ENCODE measurements around the gene VWA8.

The VWA8 gene

GRCh38 chr13:41597348-41598041, 363.4 kb downstream of the VWA8 start:
- DNase-seq (ENCODE audit: low read depth): no peak
- no peak overlapping the region for H3K4me3 ChIP-seq (ENCODE audit: low read depth, low read length)
- TF ChIP-seq CTCF (IDR thresholded peaks at IDR 0.05; ENCODE audit: low read depth, low read length): no peak
- TF ChIP-seq POLR2A (IDR thresholded peaks at IDR 0.05; ENCODE audit: extremely low read depth, insufficient read length): no peak
- no peak for TF ChIP-seq MAX (IDR thresholded peaks at IDR 0.05; ENCODE audit: low read depth, low read length)
- TF ChIP-seq MYC (IDR thresholded peaks at IDR 0.05; ENCODE audit: low read depth, low read length): no peak

GRCh38 chr13:41596190-41596589, 364.7 kb downstream of the VWA8 start:
- no peak for DNase-seq (ENCODE audit: low read depth)

GRCh38 chr13:41595298-41595697, 365.6 kb downstream of the VWA8 start:
- no peak for DNase-seq (ENCODE audit: low read depth)

More at GRCh38 chr13:41596190-41596589, 364.7 kb downstream of the VWA8 start:
- no peak overlapping the region for H3K4me3 ChIP-seq (ENCODE audit: low read depth, low read length)
- TF ChIP-seq MAX (IDR thresholded peaks at IDR 0.05; ENCODE audit: low read depth, low read length) (no peak), MYC (IDR thresholded peaks at IDR 0.05; ENCODE audit: low read depth, low read length) (no peak), CTCF (IDR thresholded peaks at IDR 0.05; ENCODE audit: low read depth, low read length) (no peak), POLR2A (IDR thresholded peaks at IDR 0.05; ENCODE audit: extremely low read depth, insufficient read length) (no peak)

GRCh38 chr13:41590643-41591042, 370.3 kb downstream of the VWA8 start:
- TF ChIP-seq POLR2A (IDR thresholded peaks at IDR 0.05; ENCODE audit: extremely low read depth, insufficient read length) (no peak), MYC (IDR thresholded peaks at IDR 0.05; ENCODE audit: low read depth, low read length) (no peak), CTCF (IDR thresholded peaks at IDR 0.05; ENCODE audit: low read depth, low read length) (no peak), MAX (IDR thresholded peaks at IDR 0.05; ENCODE audit: low read depth, low read length) (no peak)
- no peak overlapping the region for H3K4me3 ChIP-seq (ENCODE audit: low read depth, low read length)
- no peak for DNase-seq (ENCODE audit: low read depth)

More at GRCh38 chr13:41595298-41595697, 365.6 kb downstream of the VWA8 start:
- no peak for TF ChIP-seq CTCF (IDR thresholded peaks at IDR 0.05; ENCODE audit: low read depth, low read length)
- no peak for TF ChIP-seq MYC (IDR thresholded peaks at IDR 0.05; ENCODE audit: low read depth, low read length)
- TF ChIP-seq MAX (IDR thresholded peaks at IDR 0.05; ENCODE audit: low read depth, low read length): no peak
- TF ChIP-seq POLR2A (IDR thresholded peaks at IDR 0.05; ENCODE audit: extremely low read depth, insufficient read length): no peak
- H3K4me3 ChIP-seq (ENCODE audit: low read depth, low read length): no peak overlapping the region

- no peak overlapping the region for H3K4me3 ChIP-seq (ENCODE audit: low read depth, low read length)
- TF ChIP-seq CTCF (IDR thresholded peaks at IDR 0.05; ENCODE audit: low read depth, low read length) (no peak), MYC (IDR thresholded peaks at IDR 0.05; ENCODE audit: low read depth, low read length) (no peak), POLR2A (IDR thresholded peaks at IDR 0.05; ENCODE audit: extremely low read depth, insufficient read length) (no peak), MAX (IDR thresholded peaks at IDR 0.05; ENCODE audit: low read depth, low read length) (no peak)
- DNase-seq (ENCODE audit: low read depth): no peak
These were observed 370.8 kb downstream of the VWA8 start for GRCh38 chr13:41590122-41590521.

Measured in NB4 (cell line).